ENCODE data around the gene MACF1.
"Not testable (repeated sequence)": the region's sequence is repeated elsewhere in the genome, so short reads cannot be mapped to it uniquely, and the experiment has no call there.

MACF1 gene

GRCh38 chr1:39452081-39452480 lies 247.6 kb downstream of the MACF1 start:
- Mint-ChIP-seq H3K36me3 (ENCODE audit: low read depth) (peaks cover 77% of the 10 kb centered on the region), H3K27ac (no peak overlapping the region), H3K4me3 (no peak overlapping the region), H3K4me1 (ENCODE audit: low read depth) (peaks cover 2% of the 10 kb centered on the region), H3K27me3 (ENCODE audit: low read depth) (no peaks in the 10 kb centered on the region), H3K9me3 (no peaks in the 10 kb centered on the region)
- DNase-seq (ENCODE audit: low spot score), result no peak

- Mint-ChIP-seq H3K4me1 (ENCODE audit: low read depth) (peaks cover 2% of the 10 kb centered on the region), H3K27me3 (ENCODE audit: low read depth) (no peaks in the 10 kb centered on the region), H3K9me3 (no peaks in the 10 kb centered on the region), H3K27ac (no peak overlapping the region), H3K4me3 (no peak overlapping the region), H3K36me3 (ENCODE audit: low read depth) (peaks cover 77% of the 10 kb centered on the region)
- no peak for DNase-seq (ENCODE audit: low spot score)
Measured at GRCh38 chr1:39452540-39452939, 248.0 kb downstream of the MACF1 start.

- Mint-ChIP-seq H3K4me3 (no peak overlapping the region), H3K4me1 (ENCODE audit: low read depth) (peaks cover 2% of the 10 kb centered on the region), H3K27me3 (ENCODE audit: low read depth) (no peaks in the 10 kb centered on the region), H3K27ac (no peak overlapping the region), H3K9me3 (no peaks in the 10 kb centered on the region), H3K36me3 (ENCODE audit: low read depth) (peaks cover 77% of the 10 kb centered on the region)
- no peak for DNase-seq (ENCODE audit: low spot score)
Measured at GRCh38 chr1:39453603-39454002, 249.1 kb downstream of the MACF1 start.

GRCh38 chr1:39458991-39459390 lies 254.5 kb downstream of the MACF1 start:
- peaks cover 88% of the 10 kb centered on the region for H3K36me3 Mint-ChIP-seq (ENCODE audit: low read depth)

GRCh38 chr1:39462074-39462473 lies 257.6 kb downstream of the MACF1 start:
- Mint-ChIP-seq H3K27ac (no peak overlapping the region), H3K4me3 (no peak overlapping the region), H3K4me1 (ENCODE audit: low read depth) (no peaks in the 10 kb centered on the region), H3K27me3 (ENCODE audit: low read depth) (no peaks in the 10 kb centered on the region), H3K9me3 (no peaks in the 10 kb centered on the region), H3K36me3 (ENCODE audit: low read depth) (peaks cover 84% of the 10 kb centered on the region)
- no peak for DNase-seq (ENCODE audit: low spot score)

More at GRCh38 chr1:39458991-39459390, 254.5 kb downstream of the MACF1 start:
- H3K27ac Mint-ChIP-seq, result no peak overlapping the region
- no peak for DNase-seq (ENCODE audit: low spot score)
- no peaks in the 10 kb centered on the region for H3K27me3 Mint-ChIP-seq (ENCODE audit: low read depth)
- H3K9me3 Mint-ChIP-seq, result no peaks in the 10 kb centered on the region
- H3K4me3 Mint-ChIP-seq, result no peak overlapping the region
- H3K4me1 Mint-ChIP-seq (ENCODE audit: low read depth), result peaks cover 2% of the 10 kb centered on the region

- H3K27me3 Mint-ChIP-seq (ENCODE audit: low read depth), result no peaks in the 10 kb centered on the region
- H3K36me3 Mint-ChIP-seq (ENCODE audit: low read depth), result peaks cover 62% of the 10 kb centered on the region
- H3K9me3 Mint-ChIP-seq, result no peaks in the 10 kb centered on the region
- no peaks in the 10 kb centered on the region for H3K4me1 Mint-ChIP-seq (ENCODE audit: low read depth)
- no peak for DNase-seq (ENCODE audit: low spot score)
- H3K27ac Mint-ChIP-seq, result peak overlapping the region; percentile 13
- no peak overlapping the region for H3K4me3 Mint-ChIP-seq
Measured at GRCh38 chr1:39466413-39467107, 262.1 kb downstream of the MACF1 start.

GRCh38 chr1:39467108-39467720 lies 262.7 kb downstream of the MACF1 start:
- not testable (repeated sequence) for H3K27ac Mint-ChIP-seq; DNase-seq (ENCODE audit: low spot score); H3K4me3 Mint-ChIP-seq; H3K9me3 Mint-ChIP-seq; H3K27me3 Mint-ChIP-seq (ENCODE audit: low read depth); H3K4me1 Mint-ChIP-seq (ENCODE audit: low read depth)
- peaks cover 59% of the 10 kb centered on the region for H3K36me3 Mint-ChIP-seq (ENCODE audit: low read depth)

GRCh38 chr1:39469150-39469549 lies 264.7 kb downstream of the MACF1 start:
- H3K27ac Mint-ChIP-seq, result no peak overlapping the region
- H3K36me3 Mint-ChIP-seq (ENCODE audit: low read depth), result peaks cover 53% of the 10 kb centered on the region
- no peaks in the 10 kb centered on the region for H3K9me3 Mint-ChIP-seq
- H3K4me3 Mint-ChIP-seq, result no peak overlapping the region
- H3K27me3 Mint-ChIP-seq (ENCODE audit: low read depth), result no peaks in the 10 kb centered on the region
- DNase-seq (ENCODE audit: low spot score), result no peak
- no peaks in the 10 kb centered on the region for H3K4me1 Mint-ChIP-seq (ENCODE audit: low read depth)

GRCh38 chr1:39470040-39470439 lies 265.5 kb downstream of the MACF1 start:
- no peaks in the 10 kb centered on the region for H3K27me3 Mint-ChIP-seq (ENCODE audit: low read depth)
- H3K9me3 Mint-ChIP-seq, result no peaks in the 10 kb centered on the region
- H3K4me1 Mint-ChIP-seq (ENCODE audit: low read depth), result no peaks in the 10 kb centered on the region
- no peak for DNase-seq (ENCODE audit: low spot score)
- H3K27ac Mint-ChIP-seq, result no peak overlapping the region
- peaks cover 51% of the 10 kb centered on the region for H3K36me3 Mint-ChIP-seq (ENCODE audit: low read depth)
- H3K4me3 Mint-ChIP-seq, result no peak overlapping the region

- no peaks in the 10 kb centered on the region for H3K4me1 Mint-ChIP-seq (ENCODE audit: low read depth)
- no peaks in the 10 kb centered on the region for H3K9me3 Mint-ChIP-seq
- no peak overlapping the region for H3K27ac Mint-ChIP-seq
- no peak for DNase-seq (ENCODE audit: low spot score)
- peaks cover 36% of the 10 kb centered on the region for H3K36me3 Mint-ChIP-seq (ENCODE audit: low read depth)
- H3K27me3 Mint-ChIP-seq (ENCODE audit: low read depth), result no peaks in the 10 kb centered on the region
- no peak overlapping the region for H3K4me3 Mint-ChIP-seq
Measured at GRCh38 chr1:39472826-39473225, 268.3 kb downstream of the MACF1 start.

GRCh38 chr1:39473324-39473723 lies 268.8 kb downstream of the MACF1 start:
- H3K27me3 Mint-ChIP-seq (ENCODE audit: low read depth), result no peaks in the 10 kb centered on the region
- no peak overlapping the region for H3K4me3 Mint-ChIP-seq
- H3K36me3 Mint-ChIP-seq (ENCODE audit: low read depth), result peaks cover 36% of the 10 kb centered on the region
- DNase-seq (ENCODE audit: low spot score), result no peak
- H3K9me3 Mint-ChIP-seq, result no peaks in the 10 kb centered on the region
- no peaks in the 10 kb centered on the region for H3K4me1 Mint-ChIP-seq (ENCODE audit: low read depth)
- H3K27ac Mint-ChIP-seq, result no peak overlapping the region

- H3K4me3 Mint-ChIP-seq, result no peak overlapping the region
- no peaks in the 10 kb centered on the region for H3K4me1 Mint-ChIP-seq (ENCODE audit: low read depth)
- H3K27me3 Mint-ChIP-seq (ENCODE audit: low read depth), result no peaks in the 10 kb centered on the region
- H3K36me3 Mint-ChIP-seq (ENCODE audit: low read depth), result peaks cover 29% of the 10 kb centered on the region
- H3K27ac Mint-ChIP-seq, result no peak overlapping the region
- no peak for DNase-seq (ENCODE audit: low spot score)
- no peaks in the 10 kb centered on the region for H3K9me3 Mint-ChIP-seq
Measured at GRCh38 chr1:39474810-39475209, 270.3 kb downstream of the MACF1 start.

- H3K9me3 Mint-ChIP-seq; H3K27ac Mint-ChIP-seq; H3K27me3 Mint-ChIP-seq (ENCODE audit: low read depth); H3K4me3 Mint-ChIP-seq; DNase-seq (ENCODE audit: low spot score); H3K4me1 Mint-ChIP-seq (ENCODE audit: low read depth): not testable (repeated sequence)
- peaks cover 34% of the 10 kb centered on the region for H3K36me3 Mint-ChIP-seq (ENCODE audit: low read depth)
Measured at GRCh38 chr1:39475551-39475950, 271.1 kb downstream of the MACF1 start.

GRCh38 chr1:39478126-39478915 lies 273.8 kb downstream of the MACF1 start:
- DNase-seq (ENCODE audit: low spot score), result no peak
- Mint-ChIP-seq H3K9me3 (no peaks in the 10 kb centered on the region), H3K4me3 (no peak overlapping the region), H3K27ac (no peak overlapping the region), H3K36me3 (ENCODE audit: low read depth) (peaks cover 42% of the 10 kb centered on the region), H3K27me3 (ENCODE audit: low read depth) (no peaks in the 10 kb centered on the region), H3K4me1 (ENCODE audit: low read depth) (no peaks in the 10 kb centered on the region)

All from T-helper 2 cell treated with Interferon-gamma antibody and Interleukin-4, amounts not matched to agents 5 μg/mL and 100 μg/mL, for 36 hours (primary cell).